K562 (cell line): ENCODE data around the gene C10orf143. TPM values are rescaled to one million over a fixed set of nuclear protein-coding genes. Genes with fewer than 3 reads are reported as not detected.

Experiments used
- ATAC-seq: fragments of 200-7000 bp; cut with Tn5 transposase; 3 replicates; pipeline ENCODE4 v1.9.1; 2020; ENCODE audit warnings: moderate library complexity
- BruUV-seq: library from RNA; stranded (reverse); fragments of 400-500 nt; replicated peaks from 2 replicates; lab custom pipeline; 2021; lab: Mats Ljungman, UMichigan
- CTCF ChIA-PET: fragments of 300-600 bp; formaldehyde crosslinking; extraction: SDS; loops from one replicate; lab custom pipeline; 2021; ENCODE audit warnings: low intra/inter-chr PET ratio; lab: Yijun Ruan, JAX
- POLR2A ChIA-PET: fragments of 300-600, 350-650 bp; sonication (Branson Sonifier 250); formaldehyde crosslinking; extraction: SDS; loops from one replicate; lab custom pipeline; 2021; ENCODE audit warnings: antibody characterized with exemption, inconsistent platforms; lab: Yijun Ruan, JAX
- DNase-seq, 4 experiments: peaks; one replicate each; pipeline versions ENCODE4 v3.0.0 to v3.0.0-alpha.2; 2011 to 2018; ENCODE audit warnings: low spot score in 3 of 4, mixed read lengths in 3 of 4; ENCODE audit errors: extremely low read depth in 1 of 4
- FAIRE-seq: peaks from 2 replicates; lab custom pipeline; 2011; peaks lifted over from hg19 to GRCh38; lab: Jason Lieb, UNC
- H2AFZ ChIP-seq: 2 replicates; pipeline ENCODE4 v1.6.0; 2011; ENCODE audit warnings: low read depth, low read length, control low read depth, inconsistent platforms
- H3K27ac ChIP-seq: fragments of 200-600 bp; 3 replicates; pipeline ENCODE4 v1.8.0; 2011; ENCODE audit warnings: low read depth, mild to moderate bottlenecking, control low read depth, inconsistent platforms, low read length, moderate library complexity, mixed read lengths; ENCODE audit errors: extremely low read depth
- H3K27me3 ChIP-seq, 2 experiments: fragments of 300-600 bp in 1 of 2; 2 replicates in 1 of 2; 3 replicates in 1 of 2; pipeline versions ENCODE4 v1.6.0 to v1.8.0; 2011; ENCODE audit warnings: inconsistent platforms in 2 of 2, low read length in 2 of 2, mild to moderate bottlenecking in 1 of 2, mixed read lengths in 1 of 2, moderate library complexity in 1 of 2; ENCODE audit not compliant: control insufficient read depth in 2 of 2, insufficient read depth in 2 of 2
- H3K36me3 ChIP-seq: fragments of 300-600 bp; 3 replicates; pipeline ENCODE4 v1.8.0; 2011; ENCODE audit warnings: mild to moderate bottlenecking, low read length, inconsistent platforms; ENCODE audit not compliant: control insufficient read depth, insufficient read depth
- H3K4me1 ChIP-seq, 2 experiments: fragments of 200-600 bp in 1 of 2; replicated peaks in 1 of 2; 2 replicates in 1 of 2; 3 replicates in 1 of 2; pipeline versions ENCODE4 v1.5.1 to v1.8.0; 2011; ENCODE audit warnings: inconsistent platforms in 2 of 2, low read length in 2 of 2, mild to moderate bottlenecking in 1 of 2, mixed read lengths in 1 of 2, moderate library complexity in 1 of 2; ENCODE audit not compliant: control insufficient read depth in 2 of 2, insufficient read depth in 2 of 2
- H3K4me2 ChIP-seq: 2 replicates; pipeline ENCODE4 v1.6.1; 2011; ENCODE audit warnings: low read length, control low read depth, inconsistent platforms, mixed read lengths; ENCODE audit not compliant: insufficient read depth
- H3K4me3 ChIP-seq: fragments of 200-600 bp; sonication (generic), shearing (Covaris generic); 2 replicates; pipeline ENCODE4 v1.5.1; 2016; ENCODE audit warnings: control low read depth, inconsistent platforms
- H3K79me2 ChIP-seq: fragments of 200-600 bp; 3 replicates; pipeline ENCODE4 v1.8.0; 2011; ENCODE audit warnings: low read length, inconsistent platforms; ENCODE audit not compliant: control insufficient read depth, insufficient read depth
- H3K9ac ChIP-seq, 2 experiments: 2 replicates each; pipeline versions ENCODE4 v1.6.0 to v1.6.1; 2011; ENCODE audit warnings: low read depth in 2 of 2, low read length in 2 of 2, control low read depth in 1 of 2, inconsistent platforms in 1 of 2, mild to moderate bottlenecking in 1 of 2, mixed read lengths in 1 of 2; ENCODE audit not compliant: insufficient read depth in 1 of 2
- H3K9me1 ChIP-seq: one replicate; pipeline ENCODE4 v1.6.0; 2011; ENCODE audit warnings: inconsistent platforms, mild to moderate bottlenecking, low read length, moderate library complexity; ENCODE audit not compliant: control insufficient read depth, insufficient read depth
- H3K9me3 ChIP-seq: replicated peaks from 2 replicates; pipeline ENCODE4 v1.5.1; 2011; ENCODE audit warnings: low read depth, low read length, inconsistent platforms; ENCODE audit not compliant: control insufficient read depth, insufficient read depth
- H4K20me1 ChIP-seq: replicated peaks from 2 replicates; pipeline ENCODE4 v1.6.1; 2011; ENCODE audit warnings: low read length, inconsistent platforms, mixed read lengths; ENCODE audit not compliant: control insufficient read depth, insufficient read depth
- ARID3B ChIP-seq: fragments of 250-450 bp; sonication (Bioruptor Pico); IDR thresholded peaks from 2 replicates; pipeline ENCODE4 v1.4.0; 2020; ENCODE audit warnings: borderline replicate concordance
- HINFP ChIP-seq: fragments of 450-650 bp; conservative IDR thresholded peaks from 2 replicates; pipeline ENCODE4 v1.6.1; 2016; ENCODE audit warnings: missing genetic modification characterization, low read depth, mild to moderate bottlenecking, control low read depth, missing compliant biosample characterization
- HMGN3 ChIP-seq: IDR thresholded peaks from 2 replicates; pipeline ENCODE4 v1.6.1; 2011; ENCODE audit warnings: borderline replicate concordance, low read depth, mild to moderate bottlenecking, mixed read lengths, low read length; ENCODE audit not compliant: insufficient read length; ENCODE audit errors: extremely low read depth
- MBD2 ChIP-seq: sonication (generic); IDR thresholded peaks from 2 replicates; pipeline ENCODE4 v1.6.1; 2016; ENCODE audit warnings: low read depth, borderline replicate concordance
- MLX ChIP-seq, 2 experiments: fragments of 450-650 bp in 1 of 2; sonication (generic) in 1 of 2; formaldehyde crosslinking; conservative IDR thresholded peaks; 2 replicates each; pipeline versions ENCODE4 v1.4.0 to v1.8.1; 2020 to 2022; ENCODE audit warnings: mild to moderate bottlenecking in 1 of 2, missing genetic modification reagents in 1 of 2
- PBX2 ChIP-seq, 2 experiments: IDR thresholded peaks in 1 of 2; conservative IDR thresholded peaks in 1 of 2; 2 replicates each; pipeline ENCODE4 v1.6.1; 2016; ENCODE audit warnings: low read depth in 2 of 2, mild to moderate bottlenecking in 1 of 2, missing compliant biosample characterization in 1 of 2, missing genetic modification characterization in 1 of 2, moderate library complexity in 1 of 2
- POLR2A ChIP-seq: fragments of 450-650 bp; conservative IDR thresholded peaks from 2 replicates; pipeline ENCODE4 v1.6.1; 2016
- PYGO2 ChIP-seq: fragments of 450-650 bp; IDR thresholded peaks from 2 replicates; pipeline ENCODE4 v1.6.1; 2016; ENCODE audit warnings: mild to moderate bottlenecking, missing genetic modification characterization, moderate library complexity, missing compliant biosample characterization
- RFX5 ChIP-seq: IDR thresholded peaks from 2 replicates; pipeline ENCODE4 v1.6.1; 2011; ENCODE audit warnings: low read depth, mild to moderate bottlenecking, improper control_type of control experiment, low read length
- SNAPC5 ChIP-seq: fragments of 250-450 bp; sonication (Bioruptor Pico); IDR thresholded peaks from 2 replicates; pipeline ENCODE4 v1.8.0; 2021; ENCODE audit warnings: moderate library complexity, mild to moderate bottlenecking, inconsistent platforms
- SREBF1 ChIP-seq: fragments of 150-350 bp; IDR thresholded peaks from 2 replicates; pipeline ENCODE4 v1.6.1; 2014; ENCODE audit warnings: antibody characterized with exemption, low read depth, low read length, borderline replicate concordance
- VEZF1 ChIP-seq: fragments of 200-800 bp; sonication (Bioruptor generic); IDR thresholded peaks from 2 replicates; pipeline ENCODE4 v1.6.1; 2017; ENCODE audit warnings: missing genetic modification characterization, missing compliant biosample characterization
- XRCC5 ChIP-seq: fragments of 200-400 bp; formaldehyde crosslinking; IDR thresholded peaks from 2 replicates; pipeline ENCODE4 v1.6.1; 2017; ENCODE audit warnings: low read depth, mild to moderate bottlenecking, low read length
- WGBS: fragments of 100-300 bp; shearing (Covaris generic); methylation state at CpG from one replicate; pipeline ENCODE4 v1.1.6; 2016; ENCODE audit warnings: low coverage, mixed read lengths; ENCODE audit not compliant: insufficient coverage; ENCODE audit errors: missing lambda C conversion rate; 5-methylcytosine and 5-hydroxymethylcytosine counted together
- in situ Hi-C: fragments of 300-500 bp; cut with MboI; formaldehyde crosslinking; loops from 4 replicates; pipeline ENCODE4 v1.15.0; 2018; ENCODE audit warnings: inconsistent platforms, mixed read lengths
- intact Hi-C: fragments of 100-400 bp; cut with micrococcal nuclease; formaldehyde crosslinking; loops from 2 replicates; pipeline ENCODE4 v1.14.2; 2022
- polyA plus RNA-seq, 8 experiments: library from polyadenylated mRNA; depleted of rRNA in 4 of 8; stranded (reverse) in 5 of 8; unstranded in 3 of 8; fragments of >200 nt; fragmentation: Nextera tagmentation in 2 of 8; fragmentation: Illumina TruSeq in 1 of 8; extraction: Ambion mirVana in 2 of 8; extraction: Trizol in 1 of 8; gene quantifications; 2 replicates each; pipeline versions ENCODE4 v1.2.1 to v1.2.3, GENCODE V29; 2011 to 2014; ENCODE audit warnings: inconsistent platforms in 1 of 8, missing spikeins in 1 of 8
- total RNA-seq, 7 experiments: library from RNA; depleted of rRNA in 6 of 7; stranded (reverse); fragments of >200 nt in 6 of 7; fragmentation: Illumina TruSeq in 2 of 7; extraction: Trizol in 2 of 7; gene quantifications; 2 replicates each; pipeline versions ENCODE4 v1.2.1 to v1.2.3, GENCODE V29; 2011 to 2021; ENCODE audit warnings: low replicate concordance in 1 of 7

The C10orf143 gene
- total and polyA plus RNA-seq, 9 of the 15 experiments (the other 6 are each of a cell fraction or from before 2014, with no cell fraction given) = 0.07 to 0.42 (median 0.25) TPM; not detected in 2

GRCh38 chr10:130076681-130077080, 33.9 kb downstream of the C10orf143 start:
- Histone ChIP-seq H4K20me1 (no peaks in the 10 kb centered on the region), H3K36me3 (no peaks in the 10 kb centered on the region), H3K9me1 (no peaks in the 10 kb centered on the region), H3K27ac (no peak overlapping the region), H3K4me1 (no peaks in the 10 kb centered on the region), H3K9ac (no peak overlapping the region), H3K79me2 (no peaks in the 10 kb centered on the region), H3K4me2 (no peak overlapping the region), H2AFZ (no peak overlapping the region), H3K27me3 (peaks cover 3 to 17% of the 10 kb centered on the region in 2 experiments; a peak in 3 of 5 replicates), H3K4me3 (no peak overlapping the region), H3K9me3 (no peaks in the 10 kb centered on the region)
- no peak for DNase-seq
- BruUV-seq = no TSS peak
- 2% methylated on average over 10 of the region's 14 CpGs for WGBS
- intact Hi-C loops = no loop called here
- FAIRE-seq = no peak
- ChIA-PET CTCF (no interaction called here), POLR2A (interaction anchor here (0.6 kb wide), 1 partner anchor 9 kb away, joined by 3 read pairs; no protein-coding TSS in a partner anchor)
- ATAC-seq = no peak
- in situ Hi-C loops = no loop called here
- TF ChIP-seq SREBF1 = no peak
- no peak for TF ChIP-seq SNAPC5
- no peak for TF ChIP-seq ARID3B
- TF ChIP-seq MBD2 = no peak
- TF ChIP-seq VEZF1 = no peak
- no peak for TF ChIP-seq POLR2A
- no peak for TF ChIP-seq MLX (CRISPR knock-in tag; conservative IDR thresholded peaks at IDR 0.05)
- no peak for TF ChIP-seq PYGO2 (tag)
- TF ChIP-seq XRCC5 = no peak
- TF ChIP-seq HINFP (tag) = no peak
- no peak for TF ChIP-seq HMGN3
- TF ChIP-seq RFX5 = no peak
- TF ChIP-seq PBX2 (CRISPR knock-in tag; IDR thresholded peaks at IDR 0.05; ENCODE audit: low read depth) = no peak
- TF ChIP-seq PBX2 (tag; conservative IDR thresholded peaks at IDR 0.05; ENCODE audit: low read depth) = no peak
